SHP77 treated with DMSO at 0.1 percent for 48 hours (cell line): Measurements from ENCODE around the gene DPY19L2.
"Not testable (repeated sequence)": the region's sequence is repeated elsewhere in the genome, so short reads cannot be mapped to it uniquely, and the experiment has no call there.

Experiments used
- DNase-seq: peaks from one replicate; lab custom pipeline; 2025; lab: John Stamatoyannopoulos, UW

Gene DPY19L2

DNA sequence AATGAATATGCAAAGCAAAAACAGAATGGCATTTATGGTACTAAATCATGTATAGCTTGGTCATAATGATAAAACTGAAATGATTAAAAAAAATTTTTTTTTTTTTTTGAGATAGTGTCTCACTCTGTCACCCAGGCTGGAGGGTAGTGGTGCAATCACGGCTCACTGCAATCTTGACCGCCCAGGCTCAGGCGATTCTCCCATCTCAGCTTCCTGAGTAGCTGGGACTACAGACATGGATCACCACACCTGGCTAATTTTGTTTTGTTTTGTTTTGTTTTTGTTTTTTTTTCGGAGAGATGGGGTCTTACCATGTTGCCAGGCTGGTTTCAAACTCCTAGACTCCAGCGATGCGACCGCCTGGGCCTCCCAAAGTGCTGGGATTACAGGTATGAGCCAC, 138.7 kb downstream of the DPY19L2 start:
- DNase-seq, result not testable (repeated sequence)

DNA sequence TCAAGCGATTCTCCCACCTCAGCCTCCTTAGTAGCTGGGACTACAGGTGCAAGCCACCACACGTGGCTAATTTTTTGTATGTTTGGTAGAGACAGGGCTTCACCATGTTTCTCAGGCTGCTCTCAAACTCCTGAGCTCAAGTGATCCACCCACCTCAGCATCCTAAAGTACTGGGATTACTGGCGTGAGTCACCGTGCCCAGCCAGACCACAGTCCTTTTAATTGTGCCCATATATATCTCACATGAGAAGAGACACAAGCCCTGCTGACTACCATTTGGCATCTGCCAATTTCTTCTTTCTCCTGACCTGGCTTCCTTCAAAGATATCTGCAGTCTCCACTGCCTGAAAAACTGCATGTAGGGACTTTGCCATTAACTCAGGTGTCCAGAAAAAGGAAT, 142.5 kb downstream of the DPY19L2 start:
- no peak for DNase-seq

DNA sequence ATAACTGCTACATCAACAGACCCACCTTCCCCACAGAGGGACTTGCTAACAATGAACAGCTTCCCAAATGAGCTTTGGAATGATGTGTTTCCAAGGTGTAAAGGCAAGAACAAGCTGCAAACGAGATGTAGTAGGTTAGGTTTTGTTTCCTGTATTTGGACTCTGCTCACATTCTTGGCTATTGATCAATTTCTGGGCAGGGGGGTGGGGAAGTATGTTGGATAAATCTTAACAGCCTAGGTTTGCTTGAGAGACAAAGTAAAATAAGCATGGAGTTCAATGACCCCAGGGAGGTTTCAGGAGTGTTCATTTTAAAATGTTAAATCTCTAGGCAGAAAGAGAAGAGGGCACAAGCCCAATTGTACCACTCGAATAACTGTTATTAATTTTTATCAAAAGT, 146.6 kb downstream of the DPY19L2 start:
- DNase-seq, result no peak
